ENCODE data around the gene CBARP. TPM values are rescaled to one million over a fixed set of nuclear protein-coding genes. Genes with fewer than 3 reads are reported as not detected.
A peak's percentile ranks its signal among the peaks of the same experiment; 100 is the strongest.

CBARP gene
- total and polyA plus RNA-seq, 2 of the 13 experiments (the other 11 are each of a cell fraction or from before 2014, with no cell fraction given) = 1.2 to 1.4 TPM

DNA sequence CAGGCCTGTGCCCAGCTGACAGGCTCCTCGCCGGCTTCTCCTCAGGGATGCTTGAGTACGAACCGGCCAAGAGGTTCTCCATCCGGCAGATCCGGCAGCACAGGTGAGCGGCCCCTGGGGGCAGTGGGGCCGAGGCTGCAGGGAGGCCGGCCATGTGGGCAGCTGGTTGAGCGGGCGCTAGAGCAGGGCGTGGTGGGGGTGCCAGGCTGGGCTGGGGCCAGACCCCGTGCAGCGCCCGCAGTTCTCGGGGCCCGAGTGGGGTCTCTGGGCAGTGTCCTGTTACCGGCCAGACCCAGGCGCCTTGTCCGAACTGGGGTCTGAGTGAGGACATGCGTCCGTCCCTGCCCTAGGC, 15.9 kb downstream of the CBARP start (continued):
- no peak for TF ChIP-seq ZNF773 (CRISPR knock-in tag; IDR thresholded peaks at IDR 0.05; ENCODE audit: borderline replicate concordance)
- TF ChIP-seq CHD2 (IDR thresholded peaks at IDR 0.05; ENCODE audit: low read depth, low read length) = no peak
- TF ChIP-seq FOXA3 (CRISPR knock-in tag; IDR thresholded peaks at IDR 0.05) = no peak
- no peak for TF ChIP-seq SNAI1 (CRISPR knock-in tag; IDR thresholded peaks at IDR 0.05; ENCODE audit: borderline replicate concordance)
- peak; percentile 41 for TF ChIP-seq AGO2 (optimal IDR thresholded peaks at IDR 0.05; ENCODE audit: low read depth, low read length)
- no peak for TF ChIP-seq ZNF784 (CRISPR knock-in tag; IDR thresholded peaks at IDR 0.05; ENCODE audit: borderline replicate concordance)
- no peak for TF ChIP-seq NFYC (CRISPR knock-in tag; IDR thresholded peaks at IDR 0.05)
- no peak for TF ChIP-seq ZUFSP (CRISPR knock-in tag; IDR thresholded peaks at IDR 0.05; ENCODE audit: borderline replicate concordance)

GRCh38 chr19:1220976-1221903, 16.6 kb downstream of the CBARP start:
- 96% methylated on average over 11 of the region's 38 CpGs for WGBS (ENCODE audit: low lambda C conversion rate)
- peak; percentile 71 for TF ChIP-seq STAG1 (CRISPR knock-in tag; IDR thresholded peaks at IDR 0.05)
- TF ChIP-seq ZFP90 (CRISPR knock-in tag; IDR thresholded peaks at IDR 0.05; ENCODE audit: borderline replicate concordance) = no peak
- TF ChIP-seq TMF1 (CRISPR knock-in tag; IDR thresholded peaks at IDR 0.05; ENCODE audit: low read depth) = no peak
- TF ChIP-seq, protein P1, sequence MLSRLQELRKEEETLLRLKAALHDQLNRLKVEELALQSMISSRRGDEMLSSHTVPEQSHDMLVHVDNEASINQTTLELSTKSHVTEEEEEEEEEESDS (CRISPR knock-in tag; IDR thresholded peaks at IDR 0.05; ENCODE audit: borderline replicate concordance) = no peak
- no peak for TF ChIP-seq ZBTB8A (CRISPR knock-in tag; IDR thresholded peaks at IDR 0.05; ENCODE audit: borderline replicate concordance, low read depth)
- TF ChIP-seq TBX3 (IDR thresholded peaks at IDR 0.05; ENCODE audit: borderline replicate concordance) = no peak
- TF ChIP-seq TFE3 (CRISPR knock-in tag; IDR thresholded peaks at IDR 0.05) = no peak
- TF ChIP-seq RBM22 (optimal IDR thresholded peaks at IDR 0.05; ENCODE audit: low read length) = peak; percentile 61
- no peak for TF ChIP-seq ZNF230 (CRISPR knock-in tag; IDR thresholded peaks at IDR 0.05)
- TF ChIP-seq ZNF432 (CRISPR knock-in tag; IDR thresholded peaks at IDR 0.05; ENCODE audit: borderline replicate concordance) = no peak
- TF ChIP-seq REXO4 (CRISPR knock-in tag; IDR thresholded peaks at IDR 0.05; ENCODE audit: borderline replicate concordance) = no peak

More at GRCh38 chr19:1220976-1221903, 16.6 kb downstream of the CBARP start:
- H3K4me2 ChIP-seq (ENCODE audit: low read depth, low read length) = no peak overlapping the region
- H4K20me1 ChIP-seq (ENCODE audit: insufficient read depth, low read length) = peaks cover 22% of the 10 kb centered on the region
- FAIRE-seq (peak; percentile 60), DNase-seq (ENCODE audit: low spot score) (peak; percentile 38), ATAC-seq (peak; percentile 54)
- H3K4me3 ChIP-seq (replicated peaks in 1 of 3; ENCODE audit: insufficient read depth in 1 of 3, low read depth in 2 of 3, low read length in 3 of 3) = no peak overlapping the region
- no peaks in the 10 kb centered on the region for H3K9me3 ChIP-seq (ENCODE audit: low read length)
- H3K36me3 ChIP-seq (replicated peaks in 1 of 2; ENCODE audit: control insufficient read depth in 1 of 2, insufficient read depth in 2 of 2, low read length in 2 of 2) = peaks cover 18 to 34% of the 10 kb centered on the region in 2 experiments; a peak in 4 of 5 replicates
- H3K27me3 ChIP-seq (ENCODE audit: control insufficient read depth in 1 of 2, insufficient read depth in 2 of 2, low read length in 2 of 2) = no peaks in the 10 kb centered on the region
- intact Hi-C loops (cut with micrococcal nuclease; ENCODE audit: unreplicated experiment) (no loop called here), in situ Hi-C loops (cut with HindIII; ENCODE audit: extremely low pct_ligation_motif_present, low pct_unique_long_range_greater_than_20kb) (no loop called here)
- no peak overlapping the region for H3K9ac ChIP-seq (ENCODE audit: insufficient read depth, low read depth, low read length)
- H3K79me2 ChIP-seq (ENCODE audit: insufficient read depth, low read length) = peaks cover 25% of the 10 kb centered on the region
- peaks cover 28% of the 10 kb centered on the region for H3K4me1 ChIP-seq (ENCODE audit: insufficient read depth, low read length)
- no peak overlapping the region for H3K27ac ChIP-seq (ENCODE audit: extremely low read length, insufficient read depth, low read length)
- POLR2A ChIA-PET = interaction anchor here (2.5 kb wide), 1 partner anchor 48 kb away, joined by 8 read pairs; the partner anchor contains the start of gene CIRBP
- CTCF ChIA-PET (ENCODE audit: low intra/inter-chr PET ratio, low total read pairs) = interaction anchor here (1.4 kb wide), 1 partner anchor 19 kb away, joined by 17 read pairs; the partner anchor contains the start of gene ATP5F1D
- BruUV-seq (replicated peaks) = no TSS peak
- no peak overlapping the region for H2AFZ ChIP-seq (ENCODE audit: low read length)
